H1 (cell line): Measurements from ENCODE around the gene GPR160. TPM values are rescaled to one million over a fixed set of nuclear protein-coding genes. Genes with fewer than 3 reads are reported as not detected.

Experiments
- CTCF ChIA-PET: fragments of 300-600 bp; sonication (Branson Sonifier 250); formaldehyde crosslinking; loops from one replicate; lab custom pipeline; 2021; ENCODE audit not compliant: partially characterized antibody; lab: Charles Lee
- POLR2A ChIA-PET: fragments of 300-600 bp; sonication (Branson Sonifier 250); formaldehyde crosslinking; loops from one replicate; lab custom pipeline; 2021; ENCODE audit warnings: inconsistent platforms; ENCODE audit not compliant: partially characterized antibody; lab: Charles Lee
- DNase-seq, 2 experiments: peaks; one replicate each; pipeline versions ENCODE4 v3.0.0 to v3.0.0-alpha.2; 2010 to 2022; ENCODE audit warnings: low spot score in 2 of 2, low read depth in 1 of 2, mixed read lengths in 1 of 2
- FAIRE-seq: peaks from 2 replicates; lab custom pipeline; 2011; peaks lifted over from hg19 to GRCh38; lab: Jason Lieb, UNC
- H2AFZ ChIP-seq: 2 replicates; pipeline ENCODE4 v1.8.1; 2012; ENCODE audit warnings: low read length, inconsistent platforms
- H2AK5ac ChIP-seq: 2 replicates; pipeline ENCODE4 v1.6.1; 2013; ENCODE audit warnings: low read depth, low read length
- H2BK120ac ChIP-seq: replicated peaks from 2 replicates; pipeline ENCODE3; 2013; ENCODE audit warnings: low read depth, low read length, inconsistent platforms
- H2BK12ac ChIP-seq: 2 replicates; pipeline ENCODE4 v1.6.1; 2013; ENCODE audit warnings: low read depth, low read length
- H2BK15ac ChIP-seq: 2 replicates; pipeline ENCODE4 v1.6.1; 2013; ENCODE audit warnings: low read length
- H2BK20ac ChIP-seq: 2 replicates; pipeline ENCODE4 v1.6.1; 2013; ENCODE audit warnings: low read length
- H2BK5ac ChIP-seq: 2 replicates; pipeline ENCODE4 v1.6.1; 2013; ENCODE audit warnings: low read depth, low read length
- H3K14ac ChIP-seq: 2 replicates; pipeline ENCODE4 v1.6.1; 2013; ENCODE audit warnings: inconsistent platforms; ENCODE audit not compliant: insufficient read length
- H3K18ac ChIP-seq: 2 replicates; pipeline ENCODE4 v1.6.1; 2013; ENCODE audit warnings: low read length; ENCODE audit errors: extremely low read depth
- H3K23ac ChIP-seq: 2 replicates; pipeline ENCODE4 v1.6.1; 2013; ENCODE audit warnings: inconsistent platforms; ENCODE audit not compliant: insufficient read length
- H3K23me2 ChIP-seq: 2 replicates; pipeline ENCODE4 v1.6.1; 2013; ENCODE audit warnings: low read depth, low read length
- H3K27ac ChIP-seq: 2 replicates; pipeline ENCODE4 v1.6.1; 2011; ENCODE audit warnings: low read depth, low read length, inconsistent platforms
- H3K27me3 ChIP-seq, 4 experiments: replicated peaks in 1 of 4; 1 replicate in 1 of 4; 2 replicates in 3 of 4; pipeline versions ENCODE4 v1.6.1 to v1.8.1; 2011 to 2013; ENCODE audit warnings: low read length in 3 of 4, mild to moderate bottlenecking in 3 of 4, inconsistent platforms in 2 of 4, mixed read lengths in 2 of 4, moderate library complexity in 1 of 4; ENCODE audit not compliant: control insufficient read depth in 3 of 4, insufficient read depth in 3 of 4; ENCODE audit errors: extremely low read depth in 1 of 4
- H3K36me3 ChIP-seq, 4 experiments: 2 replicates each; pipeline versions ENCODE4 v1.6.1 to v1.8.1; 2011 to 2013; ENCODE audit warnings: mild to moderate bottlenecking in 4 of 4, low read length in 3 of 4, moderate library complexity in 2 of 4, control low read depth in 1 of 4, inconsistent platforms in 1 of 4; ENCODE audit not compliant: insufficient read depth in 4 of 4, control insufficient read depth in 2 of 4
- H3K4ac ChIP-seq: replicated peaks from 2 replicates; pipeline ENCODE3; 2013; ENCODE audit warnings: low read length, low read depth, mixed read lengths, inconsistent platforms; ENCODE audit not compliant: insufficient read length
- H3K4me1 ChIP-seq, 4 experiments: replicated peaks in 1 of 4; 1 replicate in 1 of 4; 2 replicates in 3 of 4; pipeline versions ENCODE4 v1.6.1 to v1.8.1; 2011 to 2013; ENCODE audit warnings: low read length in 3 of 4, inconsistent platforms in 2 of 4, mixed read lengths in 1 of 4; ENCODE audit not compliant: insufficient read depth in 4 of 4, control insufficient read depth in 3 of 4
- H3K4me2 ChIP-seq, 2 experiments: 2 replicates each; pipeline versions ENCODE4 v1.6.1 to v1.8.1; 2011 to 2013; ENCODE audit warnings: low read depth in 2 of 2, low read length in 2 of 2, control low read depth in 1 of 2, inconsistent platforms in 1 of 2, mild to moderate bottlenecking in 1 of 2; ENCODE audit not compliant: insufficient read depth in 1 of 2
- H3K4me3 ChIP-seq, 4 experiments: fragments of 200-600, 300-600 bp in 1 of 4; sonication (generic), shearing (Covaris generic), sonication (Bioruptor Twin) in 1 of 4; 2 replicates each; pipeline versions ENCODE4 v1.5.1 to v1.8.1; 2011 to 2016; ENCODE audit warnings: low read length in 4 of 4, low read depth in 3 of 4, control low read depth in 2 of 4, inconsistent platforms in 2 of 4, mild to moderate bottlenecking in 2 of 4, mixed read lengths in 1 of 4, moderate library complexity in 1 of 4; ENCODE audit not compliant: insufficient read depth in 2 of 4; ENCODE audit errors: extremely low read depth in 1 of 4
- H3K56ac ChIP-seq: replicated peaks from 2 replicates; pipeline ENCODE3; 2013; ENCODE audit warnings: low read depth, mild to moderate bottlenecking, mixed read lengths, low read length, inconsistent platforms; ENCODE audit not compliant: insufficient read length
- H3K79me1 ChIP-seq: 2 replicates; pipeline ENCODE4 v1.6.1; 2013; ENCODE audit warnings: low read depth, low read length, control low read depth
- H3K79me2 ChIP-seq, 2 experiments: 2 replicates each; pipeline versions ENCODE4 v1.6.1 to v1.8.1; 2012 to 2013; ENCODE audit warnings: low read length in 2 of 2, mild to moderate bottlenecking in 2 of 2, inconsistent platforms in 1 of 2; ENCODE audit not compliant: insufficient read depth in 2 of 2, control insufficient read depth in 1 of 2
- H3K9ac ChIP-seq, 4 experiments: replicated peaks in 1 of 4; 1 replicate in 1 of 4; 2 replicates in 3 of 4; pipeline versions ENCODE4 v1.6.1 to v1.8.1; 2011 to 2013; ENCODE audit warnings: low read depth in 3 of 4, low read length in 3 of 4, control low read depth in 2 of 4, mild to moderate bottlenecking in 2 of 4, moderate library complexity in 2 of 4, inconsistent platforms in 1 of 4; ENCODE audit errors: extremely low read depth in 1 of 4
- H3K9me3 ChIP-seq, 2 experiments: 2 replicates each; pipeline versions ENCODE4 v1.6.1 to v1.8.1; 2012 to 2013; ENCODE audit warnings: mild to moderate bottlenecking in 2 of 2, moderate library complexity in 2 of 2, control low read depth in 1 of 2, inconsistent platforms in 1 of 2, low read depth in 1 of 2, low read length in 1 of 2, mixed read lengths in 1 of 2; ENCODE audit not compliant: insufficient read depth in 2 of 2
- H4K20me1 ChIP-seq, 2 experiments: replicated peaks in 1 of 2; 2 replicates each; pipeline versions ENCODE3 to v1.8.1; 2011 to 2013; ENCODE audit warnings: inconsistent platforms in 2 of 2, low read length in 2 of 2, mild to moderate bottlenecking in 1 of 2; ENCODE audit not compliant: insufficient read depth in 2 of 2, control insufficient read depth in 1 of 2
- H4K5ac ChIP-seq: 2 replicates; pipeline ENCODE4 v1.6.1; 2013; ENCODE audit warnings: low read length, low read depth, mixed read lengths, inconsistent platforms; ENCODE audit not compliant: insufficient read length
- H4K8ac ChIP-seq: 2 replicates; pipeline ENCODE4 v1.8.0; 2013; ENCODE audit warnings: mild to moderate bottlenecking, moderate library complexity, low read length, inconsistent platforms; ENCODE audit not compliant: insufficient read depth; ENCODE audit errors: extremely low read depth
- H4K91ac ChIP-seq: replicated peaks from 2 replicates; pipeline ENCODE3; 2013; ENCODE audit warnings: low read length, mixed read lengths, inconsistent platforms; ENCODE audit not compliant: insufficient read length
- ATF2 ChIP-seq: IDR thresholded peaks from 2 replicates; pipeline ENCODE4 v1.6.1; 2012; ENCODE audit warnings: low read length, inconsistent platforms
- BCL11A ChIP-seq, 2 experiments: IDR thresholded peaks; one replicate each; pipeline ENCODE4 v1.6.1; 2011; ENCODE audit warnings: low read depth in 2 of 2, low read length in 2 of 2, mild to moderate bottlenecking in 2 of 2
- CHD2 ChIP-seq: IDR thresholded peaks from 2 replicates; pipeline ENCODE4 v1.6.1; 2012; ENCODE audit warnings: low read length, improper control_type of control experiment
- EZH2 ChIP-seq: fragments of 200-600 bp; sonication (generic); IDR thresholded peaks from 2 replicates; pipeline ENCODE4 v1.7.1; 2012; ENCODE audit warnings: low read depth, mild to moderate bottlenecking, moderate library complexity, low read length, inconsistent platforms; ENCODE audit not compliant: severe bottlenecking
- GTF2F1 ChIP-seq: IDR thresholded peaks from 2 replicates; pipeline ENCODE4 v1.6.1; 2012; ENCODE audit warnings: low read depth, low read length, improper control_type of control experiment, borderline replicate concordance
- MAX ChIP-seq: IDR thresholded peaks from 2 replicates; pipeline ENCODE4 v1.6.1; 2012; ENCODE audit warnings: inconsistent platforms
- POLR2A ChIP-seq, 2 experiments: IDR thresholded peaks; 1 replicate in 1 of 2; 2 replicates in 1 of 2; pipeline ENCODE4 v1.6.1; 2011; ENCODE audit warnings: low read depth in 2 of 2, low read length in 2 of 2, mild to moderate bottlenecking in 2 of 2; ENCODE audit errors: control extremely low read depth in 1 of 2
- SIN3A ChIP-seq, 2 experiments: IDR thresholded peaks in 1 of 2; conservative IDR thresholded peaks in 1 of 2; 2 replicates each; pipeline ENCODE4 v1.6.1; 2011 to 2012; ENCODE audit warnings: low read length in 2 of 2, improper control_type of control experiment in 1 of 2, low read depth in 1 of 2, mild to moderate bottlenecking in 1 of 2
- SP2 ChIP-seq: IDR thresholded peaks from 2 replicates; pipeline ENCODE4 v1.6.1; 2012; ENCODE audit warnings: mild to moderate bottlenecking, low read length, inconsistent platforms
- WGBS, 2 experiments: shearing (Covaris generic) in 1 of 2; methylation state at CpG; one replicate each; pipeline versions ENCODE4 v1.1.6 to v1.1.7; 2013 to 2015; ENCODE audit warnings: low lambda C conversion rate in 2 of 2, mixed read lengths in 2 of 2, inconsistent platforms in 1 of 2, low coverage in 1 of 2, missing lambda C conversion rate in 1 of 2; ENCODE audit not compliant: insufficient replicate concordance in 2 of 2, insufficient coverage in 1 of 2, insufficient read length in 1 of 2; ENCODE audit errors: extremely low coverage in 1 of 2, missing lambda C conversion rate in 1 of 2; 5-methylcytosine and 5-hydroxymethylcytosine counted together
- polyA plus RNA-seq, 7 experiments: library from polyadenylated mRNA; depleted of rRNA in 3 of 7; stranded (reverse) in 5 of 7; unstranded in 2 of 7; fragments of >200 nt in 5 of 7; fragments of 200-250 nt in 2 of 7; gene quantifications; 1 replicate in 5 of 7; 2 replicates in 1 of 7; 4 replicates in 1 of 7; pipeline versions ENCODE4 v1.2.1 to v1.2.3, GENCODE V29; 2011 to 2013; ENCODE audit warnings: missing spikeins in 2 of 7, mixed read lengths in 2 of 7
- total RNA-seq: library from RNA; stranded (reverse); fragmentation: NEBNext Ultra II Directional; extraction: Animal tissue kit (Norgen Biotek cat#: 25700); gene quantifications from 2 replicates; pipeline ENCODE4 v1.2.1, GENCODE V29; 2021

The GPR160 gene
- total and polyA plus RNA-seq, 2 of the 8 experiments (the other 6 are each of a cell fraction or from before 2014, with no cell fraction given) = 14.3 to 16.6 TPM

- Histone ChIP-seq H2BK120ac (no peak overlapping the region), H2BK5ac (no peak overlapping the region), H2AK5ac (no peak overlapping the region), H4K8ac (no peak overlapping the region), H3K18ac (no peak overlapping the region), H4K5ac (no peak overlapping the region), H3K9ac (no peak overlapping the region), H3K79me1 (no peaks in the 10 kb centered on the region), H2BK12ac (no peak overlapping the region), H3K4ac (no peak overlapping the region), H4K20me1 (no peaks in the 10 kb centered on the region), H4K91ac (no peak overlapping the region), H3K9me3 (no peaks in the 10 kb centered on the region), H3K36me3 (peaks cover 0 to 9% (median 3%) of the 10 kb centered on the region in 4 experiments; a peak in 2 of 8 replicates), H3K14ac (no peak overlapping the region), H3K4me1 (peaks cover 0 to 2% (median 0%) of the 10 kb centered on the region in 4 experiments; a peak in 1 of 7 replicates), H3K27me3 (no peaks in the 10 kb centered on the region), H3K4me3 (no peak overlapping the region), H3K4me2 (no peak overlapping the region), H2BK15ac (no peak overlapping the region), H3K79me2 (no peaks in the 10 kb centered on the region), H2BK20ac (no peak overlapping the region), H2AFZ (no peak overlapping the region), H3K56ac (no peak overlapping the region), H3K27ac (no peak overlapping the region), H3K23me2 (no peaks in the 10 kb centered on the region), H3K23ac (no peak overlapping the region)
- POLR2A ChIA-PET = interaction anchor here (1.1 kb wide), 1 partner anchor 148 kb away, joined by 3 read pairs; no protein-coding TSS in a partner anchor
- CTCF ChIA-PET = interaction anchor here (1.1 to 4.5 kb wide), 6 partner anchors 9 to 218 kb away, joined by 3 to 34 read pairs (median 5); no protein-coding TSS in a partner anchor
- WGBS, 2 experiments = 84% methylated on average over 4 of the region's 4 CpGs; no CpG with 5 or more reads in 1 of the 2 experiments
- FAIRE-seq (no peak), DNase-seq (no peak)
- no peak for TF ChIP-seq GTF2F1
- TF ChIP-seq ATF2 = no peak
- no peak for TF ChIP-seq EZH2
- TF ChIP-seq CHD2 = no peak
- TF ChIP-seq SP2 = no peak
- no peak for TF ChIP-seq BCL11A (IDR thresholded peaks at IDR 0.05; ENCODE audit: low read depth in 2 of 2, low read length in 2 of 2)
- no peak for TF ChIP-seq POLR2A (IDR thresholded peaks at IDR 0.05; ENCODE audit: control extremely low read depth in 1 of 2, low read depth in 2 of 2, low read length in 2 of 2)
- TF ChIP-seq SIN3A (conservative IDR thresholded peaks at IDR 0.05 in 1 of 2, IDR thresholded peaks at IDR 0.05 in 1 of 2; ENCODE audit: low read depth in 1 of 2, low read length in 2 of 2) = no peak
- no peak for TF ChIP-seq MAX
- TF ChIP-seq, all 59 proteins: peak for 0
These were observed 42.8 kb downstream of the GPR160 start for GRCh38 chr3:170080605-170081004.
